ENCODE measurements around the gene NGDN.

Gene NGDN

GRCh38 chr14:23523229-23524016, 53.9 kb downstream of the NGDN start:
- no peak for DNase-seq

- DNase-seq: no peak
Measured at GRCh38 chr14:23524954-23525353, 55.5 kb downstream of the NGDN start.

GRCh38 chr14:23525611-23526010, 56.1 kb downstream of the NGDN start:
- DNase-seq: no peak
